Measurements from ENCODE around the gene TBC1D19.

DNA sequence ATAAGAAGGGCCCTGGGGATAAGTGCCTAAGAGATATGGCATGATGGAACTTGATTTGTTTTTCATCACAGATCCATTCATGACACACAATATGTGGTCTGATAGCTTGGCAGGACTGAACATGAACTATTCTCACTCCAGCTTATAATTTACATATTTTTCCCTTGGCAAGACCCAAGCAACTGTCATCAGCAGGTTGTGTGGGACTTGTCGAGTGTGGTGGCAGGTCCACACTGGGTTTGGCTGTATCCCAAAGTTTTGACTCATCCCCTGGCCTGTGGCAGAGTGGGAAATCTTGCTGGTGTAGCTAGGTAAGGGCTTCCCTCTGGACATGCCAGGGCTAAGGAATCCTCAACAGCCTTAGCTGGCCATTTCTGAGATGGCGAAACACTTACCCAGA lies 195.8 kb downstream of the TBC1D19 start:
- TF ChIP-seq, protein P1, sequence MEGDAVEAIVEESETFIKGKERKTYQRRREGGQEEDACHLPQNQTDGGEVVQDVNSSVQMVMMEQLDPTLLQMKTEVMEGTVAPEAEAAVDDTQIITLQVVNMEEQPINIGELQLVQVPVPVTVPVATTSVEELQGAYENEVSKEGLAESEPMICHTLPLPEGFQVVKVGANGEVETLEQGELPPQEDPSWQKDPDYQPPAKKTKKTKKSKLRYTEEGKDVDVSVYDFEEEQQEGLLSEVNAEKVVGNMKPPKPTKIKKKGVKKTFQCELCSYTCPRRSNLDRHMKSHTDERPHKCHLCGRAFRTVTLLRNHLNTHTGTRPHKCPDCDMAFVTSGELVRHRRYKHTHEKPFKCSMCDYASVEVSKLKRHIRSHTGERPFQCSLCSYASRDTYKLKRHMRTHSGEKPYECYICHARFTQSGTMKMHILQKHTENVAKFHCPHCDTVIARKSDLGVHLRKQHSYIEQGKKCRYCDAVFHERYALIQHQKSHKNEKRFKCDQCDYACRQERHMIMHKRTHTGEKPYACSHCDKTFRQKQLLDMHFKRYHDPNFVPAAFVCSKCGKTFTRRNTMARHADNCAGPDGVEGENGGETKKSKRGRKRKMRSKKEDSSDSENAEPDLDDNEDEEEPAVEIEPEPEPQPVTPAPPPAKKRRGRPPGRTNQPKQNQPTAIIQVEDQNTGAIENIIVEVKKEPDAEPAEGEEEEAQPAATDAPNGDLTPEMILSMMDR (IDR thresholded peaks at IDR 0.05) = no peak
- TF ChIP-seq POLR2A (IDR thresholded peaks at IDR 0.05) = no peak
